Measurements from ENCODE around the gene PCDHB15.

The PCDHB15 gene

DNA sequence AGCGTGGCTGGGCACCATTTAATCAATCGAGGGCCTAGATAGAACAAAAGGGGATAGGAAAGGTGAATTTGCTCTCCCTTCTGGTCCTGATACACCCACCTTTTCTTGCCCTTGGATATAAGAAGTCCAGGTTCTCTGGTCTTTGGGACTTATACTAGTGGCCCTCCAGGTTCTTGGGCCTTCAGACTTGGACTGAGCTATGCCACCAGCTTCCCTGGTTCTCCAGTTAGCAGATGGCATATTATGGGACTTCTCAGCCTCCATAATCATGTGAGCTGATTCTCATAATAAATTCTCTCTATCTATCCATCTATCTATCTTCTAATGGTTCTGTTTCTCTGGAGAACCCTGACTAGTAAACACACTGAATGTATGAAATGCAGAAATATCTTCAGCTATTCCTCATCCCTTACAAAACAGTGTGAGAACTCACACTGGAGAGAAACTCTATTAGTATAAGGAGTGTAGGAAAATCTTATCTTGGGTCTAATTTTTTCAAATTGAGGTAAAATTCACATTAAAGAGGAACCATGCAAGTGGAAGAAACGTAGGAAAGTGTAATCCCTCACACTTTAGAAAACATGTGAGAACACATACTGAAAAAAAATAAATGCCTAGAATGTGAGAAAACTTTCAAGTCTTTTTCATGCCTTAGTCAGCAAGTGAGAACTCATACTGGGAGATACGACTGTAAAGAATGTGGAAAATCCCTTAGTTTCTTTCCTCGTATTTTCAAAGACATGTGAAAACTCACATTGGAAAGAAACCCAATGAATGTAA, 15.5 kb downstream of the PCDHB15 start:
- no peak overlapping the region for H3K4me3 ChIP-seq (ENCODE audit: low read length)
- H3K4me1 ChIP-seq (ENCODE audit: control insufficient read depth, insufficient read depth, low read length): no peaks in the 10 kb centered on the region
- H3K9ac ChIP-seq (ENCODE audit: low read length): no peak overlapping the region
- peaks cover 13% of the 10 kb centered on the region for H3K9me3 ChIP-seq (ENCODE audit: control insufficient read depth, low read length)
- H3K36me3 ChIP-seq (ENCODE audit: control insufficient read depth, insufficient read depth, low read length): no peaks in the 10 kb centered on the region
- no peaks in the 10 kb centered on the region for H3K27me3 ChIP-seq (ENCODE audit: control insufficient read depth, insufficient read depth, low read length)

GRCh38 chr5:141261238-141261546, 16.0 kb downstream of the PCDHB15 start:
- H3K9me3 ChIP-seq (ENCODE audit: control insufficient read depth, low read length): peaks cover 13% of the 10 kb centered on the region
- no peaks in the 10 kb centered on the region for H3K4me1 ChIP-seq (ENCODE audit: control insufficient read depth, insufficient read depth, low read length)
- H3K36me3 ChIP-seq (ENCODE audit: control insufficient read depth, insufficient read depth, low read length): no peaks in the 10 kb centered on the region
- H3K27me3 ChIP-seq (ENCODE audit: control insufficient read depth, insufficient read depth, low read length): no peaks in the 10 kb centered on the region
- H3K9ac ChIP-seq (ENCODE audit: low read length): no peak overlapping the region
- H3K4me3 ChIP-seq (ENCODE audit: low read length): no peak overlapping the region

DNA sequence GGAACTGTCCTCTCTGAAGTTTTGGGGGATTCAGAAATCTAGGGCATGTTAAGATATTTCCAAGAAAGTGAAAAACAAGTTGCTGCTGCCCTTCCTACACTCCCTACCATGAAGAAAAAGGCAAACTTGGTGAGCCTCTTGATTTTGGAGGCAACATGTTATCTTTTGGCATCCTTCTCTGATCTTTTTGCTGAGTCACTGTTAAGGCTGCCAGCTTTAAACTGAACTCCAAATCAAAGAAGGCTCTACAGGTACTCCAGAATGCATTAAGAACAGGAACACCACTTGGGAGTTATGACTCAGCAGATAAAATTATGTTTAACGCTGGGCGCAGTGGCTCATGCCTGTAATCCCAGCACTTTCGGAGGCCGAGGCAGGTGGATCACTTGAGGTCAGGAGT, 24.0 kb downstream of the PCDHB15 start:
- H3K4me3 ChIP-seq (ENCODE audit: low read length): no peak overlapping the region

GRCh38 chr5:141272906-141273305, 27.7 kb downstream of the PCDHB15 start:
- no peaks in the 10 kb centered on the region for H3K9me3 ChIP-seq (ENCODE audit: control insufficient read depth, low read length)
- H3K27me3 ChIP-seq (ENCODE audit: control insufficient read depth, insufficient read depth, low read length): no peaks in the 10 kb centered on the region
- no peak overlapping the region for H3K4me3 ChIP-seq (ENCODE audit: low read length)
- no peaks in the 10 kb centered on the region for H3K36me3 ChIP-seq (ENCODE audit: control insufficient read depth, insufficient read depth, low read length)
- H3K9ac ChIP-seq (ENCODE audit: low read length): no peak overlapping the region
- no peaks in the 10 kb centered on the region for H3K4me1 ChIP-seq (ENCODE audit: control insufficient read depth, insufficient read depth, low read length)

More for the DNA sequence above, 24.0 kb downstream of the PCDHB15 start:
- no peaks in the 10 kb centered on the region for H3K27me3 ChIP-seq (ENCODE audit: control insufficient read depth, insufficient read depth, low read length)
- H3K9ac ChIP-seq (ENCODE audit: low read length): no peak overlapping the region
- H3K4me1 ChIP-seq (ENCODE audit: control insufficient read depth, insufficient read depth, low read length): no peaks in the 10 kb centered on the region
- H3K9me3 ChIP-seq (ENCODE audit: control insufficient read depth, low read length): no peaks in the 10 kb centered on the region
- no peaks in the 10 kb centered on the region for H3K36me3 ChIP-seq (ENCODE audit: control insufficient read depth, insufficient read depth, low read length)

- no peak overlapping the region for H3K4me3 ChIP-seq (ENCODE audit: low read length)
- no peaks in the 10 kb centered on the region for H3K36me3 ChIP-seq (ENCODE audit: control insufficient read depth, insufficient read depth, low read length)
- H3K9ac ChIP-seq (ENCODE audit: low read length): no peak overlapping the region
- H3K27me3 ChIP-seq (ENCODE audit: control insufficient read depth, insufficient read depth, low read length): no peaks in the 10 kb centered on the region
- no peaks in the 10 kb centered on the region for H3K4me1 ChIP-seq (ENCODE audit: control insufficient read depth, insufficient read depth, low read length)
- peaks cover 15% of the 10 kb centered on the region for H3K9me3 ChIP-seq (ENCODE audit: control insufficient read depth, low read length)
These were observed 53.2 kb downstream of the PCDHB15 start for GRCh38 chr5:141298376-141298775.

All from mucosa of stomach (tissue), 1 donor.